ENCODE results near the gene GPR42.
"Not testable (repeated sequence)": the region's sequence is repeated elsewhere in the genome, so short reads cannot be mapped to it uniquely, and the experiment has no call there.

The GPR42 gene

GRCh38 chr19:35345671-35346111 is 25.2 kb upstream of the GPR42 start:
- DNase-seq (ENCODE audit: low read depth, low spot score): no peak

GRCh38 chr19:35346193-35347052 is 24.4 kb upstream of the GPR42 start:
- DNase-seq (ENCODE audit: low read depth, low spot score): peak; percentile 35
- no peak overlapping the region for H3K4me3 ChIP-seq (ENCODE audit: low read length)

More at GRCh38 chr19:35345671-35346111, 25.2 kb upstream of the GPR42 start:
- H3K4me3 ChIP-seq (ENCODE audit: low read length): no peak overlapping the region

- DNase-seq (ENCODE audit: low read depth, low spot score): peak; percentile 62
- H3K4me3 ChIP-seq (ENCODE audit: low read length): no peak within 1 kb of the TSS
These were observed 23.5 kb upstream of the GPR42 start, which contains the start of gene FFAR1 for GRCh38 chr19:35347171-35347929. Gene FFAR1, plus strand, starts transcription at chr19:35347902. Its CDS starts 3,650 bp downstream, at chr19:35351552.

- no peak overlapping the region for H3K4me3 ChIP-seq (ENCODE audit: low read length)
- DNase-seq (ENCODE audit: low read depth, low spot score): no peak
These were observed 23.0 kb upstream of the GPR42 start for GRCh38 chr19:35347930-35348298.

GRCh38 chr19:35348911-35349611 is 21.8 kb upstream of the GPR42 start:
- no peak for DNase-seq (ENCODE audit: low read depth, low spot score)
- no peak overlapping the region for H3K4me3 ChIP-seq (ENCODE audit: low read length)

GRCh38 chr19:35349614-35350521 is 21.0 kb upstream of the GPR42 start:
- no peak for DNase-seq (ENCODE audit: low read depth, low spot score)
- no peak overlapping the region for H3K4me3 ChIP-seq (ENCODE audit: low read length)

GRCh38 chr19:35350591-35350990 is 20.3 kb upstream of the GPR42 start:
- no peak overlapping the region for H3K4me3 ChIP-seq (ENCODE audit: low read length)
- no peak for DNase-seq (ENCODE audit: low read depth, low spot score)

GRCh38 chr19:35351411-35352176 is 19.3 kb upstream of the GPR42 start:
- DNase-seq (ENCODE audit: low read depth, low spot score): no peak

GRCh38 chr19:35352177-35352447 is 18.8 kb upstream of the GPR42 start:
- no peak for DNase-seq (ENCODE audit: low read depth, low spot score)
- no peak overlapping the region for H3K4me3 ChIP-seq (ENCODE audit: low read length)

More at GRCh38 chr19:35351411-35352176, 19.3 kb upstream of the GPR42 start:
- H3K4me3 ChIP-seq (ENCODE audit: low read length): no peak overlapping the region

GRCh38 chr19:35352448-35353304 is 18.2 kb upstream of the GPR42 start:
- DNase-seq (ENCODE audit: low read depth, low spot score): peak; percentile 57
- no peak overlapping the region for H3K4me3 ChIP-seq (ENCODE audit: low read length)

GRCh38 chr19:35353635-35354034 is 17.2 kb upstream of the GPR42 start:
- H3K4me3 ChIP-seq (ENCODE audit: low read length): no peak overlapping the region
- no peak for DNase-seq (ENCODE audit: low read depth, low spot score)

GRCh38 chr19:35354898-35355297 is 16.0 kb upstream of the GPR42 start:
- H3K4me3 ChIP-seq (ENCODE audit: low read length): no peak overlapping the region
- no peak for DNase-seq (ENCODE audit: low read depth, low spot score)

- H3K4me3 ChIP-seq (ENCODE audit: low read length): no peak overlapping the region
- DNase-seq (ENCODE audit: low read depth, low spot score): no peak
These were observed 14.9 kb upstream of the GPR42 start for GRCh38 chr19:35355791-35356460.

GRCh38 chr19:35357867-35358573 is 12.8 kb upstream of the GPR42 start, which contains the start of gene FFAR3:
Gene FFAR3, plus strand, starts transcription at chr19:35358460. Its CDS starts 431 bp downstream, at chr19:35358891.
- peak; percentile 22 for DNase-seq (ENCODE audit: low read depth, low spot score)
- no peak within 1 kb of the TSS for H3K4me3 ChIP-seq (ENCODE audit: low read length)

GRCh38 chr19:35358834-35359233 is 12.0 kb upstream of the GPR42 start:
- DNase-seq (ENCODE audit: low read depth, low spot score): not testable (repeated sequence)

GRCh38 chr19:35359395-35359794 is 11.5 kb upstream of the GPR42 start:
- not testable (repeated sequence) for DNase-seq (ENCODE audit: low read depth, low spot score); H3K4me3 ChIP-seq (ENCODE audit: low read length)

More at GRCh38 chr19:35358834-35359233, 12.0 kb upstream of the GPR42 start:
- H3K4me3 ChIP-seq (ENCODE audit: low read length): not testable (repeated sequence)

Data from Jurkat, Clone E6-1 (cell line).